WERI-Rb-1 (cell line): ENCODE measurements around the gene CSTF3.

ENCODE experiments used
- DNase-seq: peaks from one replicate; pipeline ENCODE4 v3.0.0-alpha.2; 2020
- H3K27ac ChIP-seq: fragments of 250-450 bp; sonication (Bioruptor Pico); 2 replicates; pipeline ENCODE4 v1.5.1; 2020; ENCODE audit warnings: mild to moderate bottlenecking, moderate library complexity
- H3K27me3 ChIP-seq: fragments of 250-450 bp; sonication (Bioruptor Pico); 2 replicates; pipeline ENCODE4 v1.5.1; 2021; ENCODE audit warnings: mild to moderate bottlenecking, low read depth, moderate library complexity; ENCODE audit not compliant: insufficient read depth, severe bottlenecking
- H3K36me3 ChIP-seq: fragments of 250-450 bp; sonication (Bioruptor Pico); 2 replicates; pipeline ENCODE4 v1.5.1; 2020; ENCODE audit warnings: mild to moderate bottlenecking, moderate library complexity
- H3K4me3 ChIP-seq: 2 replicates; pipeline ENCODE4 v1.5.1; 2011; ENCODE audit warnings: low read depth, mild to moderate bottlenecking, control low read depth, low read length
- H3K9me3 ChIP-seq: fragments of 250-450 bp; sonication (Bioruptor Pico); 2 replicates; pipeline ENCODE4 v1.5.1; 2021; ENCODE audit warnings: mild to moderate bottlenecking, moderate library complexity; ENCODE audit not compliant: severe bottlenecking
- TF ChIP-seq, protein P1 (sequence below): IDR thresholded peaks from 2 replicates; pipeline ENCODE4 v1.5.1; 2011; ENCODE audit warnings: low read depth, mild to moderate bottlenecking, control low read depth, inconsistent platforms, low read length

Gene CSTF3

DNA sequence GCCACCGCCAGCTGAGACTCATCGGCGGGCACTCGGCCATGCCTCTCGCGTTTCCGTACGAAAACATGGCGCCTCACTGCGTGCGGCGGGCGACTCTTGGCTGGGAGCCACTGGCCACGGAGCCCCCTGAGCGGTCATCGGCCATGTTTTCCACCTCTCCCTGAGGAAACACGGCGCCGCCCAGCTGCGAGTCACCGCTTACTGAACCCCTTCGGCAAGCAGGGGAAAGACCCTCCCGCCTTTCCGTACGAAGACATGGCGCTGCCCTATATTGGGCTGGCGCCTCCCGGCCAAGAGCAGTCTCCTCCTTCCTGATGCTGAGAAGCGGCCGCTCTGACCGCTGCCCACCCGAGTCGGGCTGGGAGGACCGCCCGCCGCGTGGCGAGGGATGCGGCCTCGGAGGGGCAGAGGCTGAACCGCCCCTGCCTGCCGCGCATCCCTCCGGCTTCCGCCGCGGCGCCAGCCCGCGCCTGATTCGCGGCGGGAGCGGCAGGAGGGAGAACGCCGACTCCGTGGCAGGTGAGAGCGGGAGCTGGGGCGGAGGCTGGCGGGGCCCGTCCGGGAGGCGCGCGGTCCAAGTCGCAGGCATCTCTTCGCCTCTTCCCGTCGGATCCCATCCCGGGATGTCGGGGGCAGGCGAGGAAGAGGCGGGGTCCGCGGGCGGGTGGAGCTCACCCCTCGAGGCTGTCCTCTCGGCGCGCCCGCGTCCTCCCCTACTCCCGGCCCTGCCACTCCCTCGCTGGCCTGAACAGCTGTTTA lies 121.8 kb downstream of the CSTF3 start, which contains the start of gene TCP11L1:
TCP11L1 (plus strand) TSS at position 299 of the 759 bp plus-strand sequence. CDS start 4,202 bp downstream, outside the sequence.
- DNase-seq, result peak; percentile 94
- H3K27ac ChIP-seq, result peak within 1 kb of the TSS; percentile 92

DNA sequence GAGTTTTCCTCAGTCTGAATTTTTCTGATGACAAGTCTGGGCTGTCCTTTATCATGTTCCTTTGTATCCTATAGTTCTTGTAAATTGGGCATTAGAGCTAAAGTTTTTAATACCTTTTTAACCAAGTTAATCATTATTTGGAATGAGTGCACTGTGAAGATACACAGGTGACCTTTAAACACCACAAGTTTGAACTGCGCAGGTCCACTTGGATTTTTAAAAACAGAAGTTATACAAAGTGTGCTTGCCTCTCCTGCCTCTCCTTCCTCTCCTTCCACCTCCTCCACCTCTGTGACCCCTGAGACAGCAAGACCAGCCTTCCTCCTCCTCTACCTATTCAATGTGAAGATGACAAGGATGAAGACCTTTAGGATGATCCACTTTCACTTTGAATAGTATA lies 126.3 kb downstream of the CSTF3 start:
- H3K36me3 ChIP-seq, result peaks cover 3% of the 10 kb centered on the region

More for the DNA sequence above, 121.8 kb downstream of the CSTF3 start, which contains the start of gene TCP11L1:
- Histone ChIP-seq H3K9me3 (no peaks in the 10 kb centered on the region), H3K4me3 (peak within 1 kb of the TSS; percentile 89), H3K36me3 (peaks cover 15% of the 10 kb centered on the region), H3K27me3 (no peaks in the 10 kb centered on the region)
- TF ChIP-seq, protein P1, sequence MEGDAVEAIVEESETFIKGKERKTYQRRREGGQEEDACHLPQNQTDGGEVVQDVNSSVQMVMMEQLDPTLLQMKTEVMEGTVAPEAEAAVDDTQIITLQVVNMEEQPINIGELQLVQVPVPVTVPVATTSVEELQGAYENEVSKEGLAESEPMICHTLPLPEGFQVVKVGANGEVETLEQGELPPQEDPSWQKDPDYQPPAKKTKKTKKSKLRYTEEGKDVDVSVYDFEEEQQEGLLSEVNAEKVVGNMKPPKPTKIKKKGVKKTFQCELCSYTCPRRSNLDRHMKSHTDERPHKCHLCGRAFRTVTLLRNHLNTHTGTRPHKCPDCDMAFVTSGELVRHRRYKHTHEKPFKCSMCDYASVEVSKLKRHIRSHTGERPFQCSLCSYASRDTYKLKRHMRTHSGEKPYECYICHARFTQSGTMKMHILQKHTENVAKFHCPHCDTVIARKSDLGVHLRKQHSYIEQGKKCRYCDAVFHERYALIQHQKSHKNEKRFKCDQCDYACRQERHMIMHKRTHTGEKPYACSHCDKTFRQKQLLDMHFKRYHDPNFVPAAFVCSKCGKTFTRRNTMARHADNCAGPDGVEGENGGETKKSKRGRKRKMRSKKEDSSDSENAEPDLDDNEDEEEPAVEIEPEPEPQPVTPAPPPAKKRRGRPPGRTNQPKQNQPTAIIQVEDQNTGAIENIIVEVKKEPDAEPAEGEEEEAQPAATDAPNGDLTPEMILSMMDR, result no peak

More for the DNA sequence above, 126.3 kb downstream of the CSTF3 start:
- no peak overlapping the region for H3K4me3 ChIP-seq
- H3K27ac ChIP-seq, result no peak overlapping the region
- TF ChIP-seq, protein P1, result no peak
- no peaks in the 10 kb centered on the region for H3K9me3 ChIP-seq
- H3K27me3 ChIP-seq, result no peaks in the 10 kb centered on the region
- DNase-seq, result no peak
